8988T (cell line): ENCODE results near the gene DNAH6.

Experiments used
- DNase-seq: peaks from one replicate; pipeline ENCODE4 v3.0.0; 2011

The DNAH6 gene

DNA sequence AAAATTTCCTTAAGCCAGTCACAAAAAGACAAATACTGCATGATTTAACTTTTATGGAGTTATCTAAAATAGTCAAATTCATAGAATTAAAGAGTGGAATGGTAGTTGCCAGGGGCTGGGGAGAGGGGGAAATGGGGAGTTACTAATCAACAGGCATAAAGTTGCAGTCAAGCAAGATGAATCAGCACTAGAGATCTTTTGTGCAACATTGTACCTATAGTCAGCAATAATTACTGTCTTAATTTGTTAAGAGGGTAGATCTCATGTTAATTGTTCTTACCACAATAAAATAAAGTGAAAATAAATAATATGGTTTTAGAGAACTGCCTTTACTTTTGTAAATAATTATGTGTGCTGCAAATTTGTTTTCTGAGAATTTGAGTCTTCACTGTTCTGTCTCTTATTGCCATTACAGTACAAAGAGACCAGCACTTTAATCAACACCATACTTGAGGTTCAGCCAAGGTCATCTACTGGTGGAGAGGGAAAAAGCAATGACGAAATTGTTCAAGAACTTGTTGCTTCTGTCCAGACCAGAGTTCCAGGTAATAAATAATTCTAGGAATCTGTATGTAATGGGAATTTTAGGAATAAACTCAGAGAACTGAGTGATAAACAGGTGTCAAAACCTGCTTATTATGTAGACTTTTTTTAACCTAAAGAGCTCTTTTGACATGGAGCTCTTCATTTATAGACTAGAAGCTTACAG, 289.1 kb downstream of the DNAH6 start:
- no peak for DNase-seq

DNA sequence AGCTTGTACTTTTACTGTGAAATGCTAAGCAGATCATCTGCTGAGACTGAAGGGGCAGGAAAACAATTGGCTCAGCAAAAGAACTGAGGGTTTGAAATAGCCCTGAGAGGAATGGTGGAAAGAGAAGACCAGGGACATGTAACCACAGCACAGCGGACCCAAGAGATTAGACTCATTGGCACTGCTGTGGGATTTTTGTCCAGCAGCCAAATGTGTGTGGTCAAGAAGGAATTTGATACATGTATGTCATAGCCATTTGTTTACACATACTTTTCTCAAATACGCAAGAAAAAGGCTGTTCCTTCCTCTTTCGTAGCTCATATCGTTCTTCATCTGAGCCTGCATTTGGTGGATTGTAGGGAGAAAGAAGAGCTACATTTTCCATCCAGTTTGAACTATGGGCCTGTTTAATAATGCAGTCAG, 290.8 kb downstream of the DNAH6 start:
- DNase-seq = no peak

DNA sequence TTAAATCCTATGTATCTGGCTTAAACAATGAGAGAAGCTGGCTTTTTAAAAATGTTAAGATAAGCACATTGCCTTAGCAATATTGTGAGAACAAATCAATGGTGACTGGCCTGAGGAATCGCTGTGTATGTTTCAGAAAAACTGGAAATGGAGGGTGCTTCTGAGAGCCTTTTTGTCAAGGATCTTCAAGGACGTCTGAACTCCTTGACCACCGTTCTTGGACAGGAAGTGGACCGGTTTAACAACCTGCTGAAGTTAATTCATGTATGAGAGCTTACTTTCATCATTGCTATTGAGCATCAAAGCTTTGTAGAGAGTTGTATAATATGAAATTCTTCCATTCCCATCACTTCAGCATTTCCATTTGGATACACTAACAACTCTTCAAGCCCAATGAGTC, 292.0 kb downstream of the DNAH6 start:
- no peak for DNase-seq

DNA sequence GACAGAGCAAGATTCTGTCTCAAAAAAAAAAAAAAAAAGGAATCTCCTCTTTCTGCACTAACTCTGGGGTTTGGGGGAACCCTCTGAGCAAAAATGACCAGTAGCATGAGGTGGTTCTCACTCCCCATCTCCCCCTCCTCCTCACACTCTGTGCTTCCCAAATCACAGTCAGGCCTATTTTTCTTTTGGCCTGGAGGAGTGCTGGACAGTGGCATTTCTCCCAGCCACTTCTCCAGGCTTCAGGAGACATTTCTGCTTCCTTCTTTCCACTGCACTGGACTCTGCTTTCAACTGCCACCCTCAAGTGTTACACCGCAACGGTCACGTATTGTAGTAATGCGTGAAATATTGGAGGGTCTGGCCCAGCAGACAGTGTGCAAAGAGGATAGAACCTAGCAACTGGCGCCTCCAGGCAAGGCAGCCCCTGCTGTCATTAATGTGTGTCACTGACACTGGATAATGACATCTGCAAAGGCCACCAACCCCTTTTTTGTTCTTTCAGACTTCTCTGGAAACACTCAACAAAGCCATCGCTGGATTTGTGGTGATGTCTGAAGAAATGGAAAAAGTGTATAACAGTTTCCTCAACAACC, 295.6 kb downstream of the DNAH6 start:
- no peak for DNase-seq

GRCh38 chr2:84815146-84815545, 298.8 kb downstream of the DNAH6 start:
- no peak for DNase-seq

GRCh38 chr2:84816426-84817026, 300.2 kb downstream of the DNAH6 start:
- DNase-seq = no peak

- DNase-seq = no peak
These were observed 300.9 kb downstream of the DNAH6 start for GRCh38 chr2:84817239-84817655.

- no peak for DNase-seq
These were observed 305.5 kb downstream of the DNAH6 start for GRCh38 chr2:84821806-84822205.

DNA sequence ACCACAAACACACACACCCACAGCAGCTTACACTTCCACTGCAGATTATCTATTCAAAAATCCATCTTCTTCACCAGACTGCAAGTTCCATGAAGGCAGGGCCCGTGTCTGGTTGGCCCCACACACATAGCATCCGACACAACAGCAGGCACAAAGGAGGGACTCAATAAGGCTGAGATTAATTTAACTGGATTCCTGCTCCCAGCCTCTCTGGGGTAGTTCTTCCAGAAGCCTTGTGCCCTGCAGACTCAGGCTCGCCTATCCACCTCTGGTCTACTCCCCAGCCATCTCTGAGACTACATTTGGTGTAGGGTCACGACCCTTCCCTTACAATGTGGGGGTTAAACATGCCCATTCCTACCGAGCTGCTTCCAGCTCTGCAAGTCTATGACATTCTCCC, 306.9 kb downstream of the DNAH6 start:
- DNase-seq = no peak

DNA sequence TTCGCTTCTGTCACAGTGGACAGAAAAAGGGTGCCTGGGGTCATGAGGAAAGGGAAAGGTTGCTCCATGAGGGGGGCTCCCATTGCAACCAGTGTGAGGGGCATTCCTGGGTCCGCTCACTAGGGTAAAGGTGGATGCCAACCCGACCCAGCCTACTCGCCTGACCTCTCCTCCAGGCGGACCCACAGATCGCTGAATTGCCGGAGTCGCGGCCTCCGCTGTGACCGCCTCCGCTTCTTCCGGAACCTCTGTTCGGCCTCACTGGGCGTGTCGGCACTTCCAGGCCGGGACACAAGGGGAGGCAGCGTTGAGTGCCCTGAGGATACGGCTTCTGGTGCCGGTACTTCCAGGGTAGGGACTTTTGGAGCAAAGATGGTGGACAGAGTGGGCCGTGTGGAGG, 307.5 kb downstream of the DNAH6 start:
- DNase-seq = no peak

DNA sequence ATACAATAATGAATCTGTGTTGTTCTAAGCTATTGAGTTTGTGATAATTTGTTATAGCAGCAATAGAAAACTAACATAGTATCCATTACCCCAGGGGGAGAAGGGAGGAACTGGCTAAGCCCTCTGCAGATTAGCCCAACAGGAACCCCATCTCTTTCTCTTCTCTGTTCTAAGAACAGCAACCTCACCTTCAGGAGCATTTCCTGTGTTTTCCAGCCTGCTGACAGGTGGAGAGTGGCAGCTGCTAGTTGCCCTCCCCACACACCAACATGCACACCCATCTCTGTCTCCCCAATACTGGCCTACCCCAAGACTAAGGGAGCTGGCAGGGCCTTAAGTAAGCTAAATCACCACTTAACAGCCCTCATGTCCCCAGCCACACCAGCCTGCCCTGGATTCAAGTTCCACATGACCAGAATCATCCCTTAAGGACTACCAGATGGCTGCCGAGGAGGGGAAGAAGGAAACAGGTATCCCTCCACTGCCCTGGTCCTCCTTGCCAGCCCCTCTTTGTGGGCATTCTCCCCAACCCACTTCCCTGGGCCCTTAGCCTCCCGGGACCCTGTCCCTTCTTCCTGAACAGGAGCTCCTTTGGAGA, 311.8 kb downstream of the DNAH6 start:
- DNase-seq = no peak

DNA sequence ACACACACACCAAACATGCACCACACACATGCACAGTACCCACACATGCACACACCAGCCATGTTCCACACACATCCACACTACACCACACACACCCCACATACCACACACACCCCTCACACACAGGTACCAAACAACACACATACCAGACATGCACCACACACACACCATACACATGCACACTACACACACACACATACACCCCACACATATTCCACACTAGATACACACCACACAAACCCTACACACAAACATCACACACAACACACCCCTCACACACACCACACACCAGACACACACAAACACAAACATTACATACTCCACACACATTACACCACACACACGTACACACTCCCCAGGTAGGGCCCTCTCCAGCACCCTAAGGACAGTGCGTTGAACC, 313.4 kb downstream of the DNAH6 start:
- no peak for DNase-seq

- DNase-seq = no peak
These were observed 313.8 kb downstream of the DNAH6 start for GRCh38 chr2:84830095-84830494.

DNA sequence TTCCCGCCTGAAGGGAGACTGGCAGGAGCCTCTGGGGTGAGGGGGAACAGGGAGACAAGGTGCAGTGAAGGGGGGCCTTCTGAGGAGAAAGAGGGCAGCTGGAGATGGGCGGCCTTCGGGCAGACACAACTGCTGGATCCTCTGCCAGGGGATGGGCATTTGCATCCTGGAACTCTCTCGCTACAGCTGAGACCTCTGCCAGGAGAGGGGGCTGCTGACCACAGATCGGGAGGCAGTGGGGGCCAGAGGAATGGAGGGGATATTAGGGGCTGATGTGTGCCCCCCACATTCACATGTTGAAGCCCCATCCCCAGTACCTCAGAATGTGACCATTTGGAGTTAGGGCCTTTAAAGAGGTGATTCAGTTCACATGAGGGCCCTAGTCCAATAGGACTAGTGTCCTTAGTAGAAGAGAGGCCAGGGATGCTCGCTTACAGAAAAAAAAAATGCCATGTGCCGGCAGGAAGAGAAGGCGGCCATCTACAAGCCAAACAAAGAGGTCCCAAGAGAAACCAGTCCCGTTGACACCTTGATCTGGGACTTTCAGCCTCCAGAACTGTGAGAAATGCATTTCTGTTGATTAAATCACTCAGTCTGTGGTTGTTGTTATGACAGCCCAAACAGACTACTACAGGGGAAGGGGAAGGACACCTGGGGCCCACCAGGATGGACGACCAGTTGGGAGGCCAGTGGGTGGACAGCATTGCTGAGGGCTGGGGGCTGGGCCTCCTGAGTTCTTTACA, 314.6 kb downstream of the DNAH6 start:
- no peak for DNase-seq

DNA sequence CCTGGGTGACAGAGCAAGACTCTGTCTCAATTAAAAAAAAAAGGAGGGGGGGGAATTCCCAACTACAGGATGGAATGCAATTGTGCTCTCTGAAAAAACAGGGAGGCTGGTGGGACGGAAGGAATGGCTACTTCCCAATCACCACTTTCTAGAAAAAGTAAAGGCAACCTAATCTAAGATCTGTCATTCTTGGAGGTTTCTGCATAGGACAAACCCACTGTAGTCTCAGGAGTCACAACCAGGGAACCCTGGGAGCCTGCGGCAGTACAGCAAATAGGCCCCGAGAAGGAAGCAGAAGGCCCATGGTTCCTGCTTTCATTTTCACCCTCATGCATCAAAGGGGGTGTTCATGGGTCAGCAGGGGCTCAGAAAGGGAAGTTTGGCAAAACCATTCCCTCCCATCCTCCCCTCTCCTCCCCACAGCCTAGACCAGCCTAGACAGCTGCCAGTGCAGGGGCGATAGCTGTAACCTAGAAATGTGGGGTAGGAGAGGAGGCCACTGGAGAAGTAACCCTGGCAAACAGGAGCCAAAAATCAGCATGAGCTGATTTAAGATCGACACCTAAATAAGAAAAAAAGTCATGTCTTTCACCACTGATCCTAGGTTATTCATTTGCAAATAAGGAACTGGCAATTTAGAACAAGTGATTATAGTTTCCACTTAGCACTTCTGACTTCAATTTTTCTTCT, 316.6 kb downstream of the DNAH6 start:
- DNase-seq = no peak

GRCh38 chr2:84833481-84834150, 317.3 kb downstream of the DNAH6 start:
- DNase-seq = no peak

- DNase-seq = no peak
These were observed 319.9 kb downstream of the DNAH6 start for GRCh38 chr2:84836215-84836614.

GRCh38 chr2:84838434-84839145, 322.3 kb downstream of the DNAH6 start:
- DNase-seq = no peak

GRCh38 chr2:84839851-84840250, 323.6 kb downstream of the DNAH6 start:
- no peak for DNase-seq

DNA sequence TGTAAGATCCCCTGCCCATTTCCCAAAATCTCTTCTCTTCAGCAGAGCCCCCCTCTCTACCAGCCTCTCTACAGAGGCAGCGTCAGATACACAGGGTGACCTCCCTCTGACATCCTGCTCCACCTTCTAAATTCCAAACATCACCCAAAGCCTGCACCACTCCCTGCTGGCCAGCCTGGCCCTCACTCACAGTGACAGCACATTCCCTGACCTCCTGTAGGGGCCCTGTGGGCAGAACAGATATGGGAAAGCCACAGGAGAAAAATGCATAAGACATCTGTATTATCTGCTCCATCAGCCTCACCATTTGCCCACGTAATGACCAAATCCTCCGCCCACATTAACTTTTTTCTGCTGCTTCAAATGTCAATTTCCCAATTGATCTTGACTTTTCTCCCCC, 324.0 kb downstream of the DNAH6 start:
- no peak for DNase-seq

DNA sequence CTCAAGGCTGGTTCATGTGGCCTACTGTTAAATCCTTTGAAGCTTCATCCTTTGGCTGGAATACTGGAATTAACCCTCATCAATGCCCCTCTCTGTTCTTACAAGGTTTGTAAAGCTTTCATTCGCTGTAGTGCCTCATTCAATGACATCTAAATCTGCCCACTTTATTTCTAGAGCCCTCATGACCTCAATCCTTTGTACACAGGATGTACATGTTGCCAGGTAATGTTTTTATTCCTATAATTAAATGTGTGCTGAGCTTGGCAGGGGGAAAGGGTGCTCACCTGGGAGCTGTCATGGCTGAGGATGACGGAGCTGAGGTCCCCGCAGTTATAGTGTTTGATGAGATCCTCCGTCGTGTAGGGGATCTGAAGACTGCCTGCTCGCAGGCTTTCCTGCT, 325.3 kb downstream of the DNAH6 start:
- DNase-seq = no peak

DNA sequence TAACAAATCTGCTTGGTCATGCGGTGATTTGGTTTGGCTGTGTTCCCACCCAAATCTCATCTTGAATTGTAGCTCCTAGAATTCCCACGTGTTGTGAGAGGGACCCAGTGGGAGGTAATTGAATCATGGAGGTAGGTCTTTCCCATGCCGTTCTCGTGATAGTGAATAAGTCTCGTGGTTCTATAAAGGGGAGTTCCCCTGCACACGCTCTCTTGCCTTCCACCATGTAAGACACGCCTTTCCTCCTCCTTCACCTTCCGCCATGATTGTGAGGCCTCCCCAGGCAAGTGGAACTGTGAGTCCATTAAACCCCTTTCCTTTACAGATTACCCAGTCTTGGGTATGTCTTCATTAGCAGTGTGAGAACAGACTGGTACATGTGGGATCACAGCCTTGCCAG, 327.8 kb downstream of the DNAH6 start:
- DNase-seq = no peak
